Mesodermal cell (in vitro differentiated cells): ENCODE data around the gene GNAQ.

Source experiments
- H3K27ac ChIP-seq: 2 replicates; pipeline ENCODE4 v1.7.0; 2013; ENCODE audit warnings: mild to moderate bottlenecking, low read depth, low read length, moderate library complexity; ENCODE audit not compliant: severe bottlenecking
- H3K36me3 ChIP-seq: 2 replicates; pipeline ENCODE4 v1.7.1; 2013; ENCODE audit warnings: mild to moderate bottlenecking, low read length, moderate library complexity; ENCODE audit not compliant: control insufficient read depth, insufficient read depth
- H3K4me1 ChIP-seq: one replicate; pipeline ENCODE4 v1.7.1; 2013; ENCODE audit warnings: mild to moderate bottlenecking, low read length; ENCODE audit not compliant: insufficient read depth, control insufficient read depth, poor library complexity, severe bottlenecking
- H3K4me3 ChIP-seq: 2 replicates; pipeline ENCODE4 v1.7.0; 2013; ENCODE audit warnings: low read length, control low read depth, mild to moderate bottlenecking; ENCODE audit not compliant: insufficient read depth, poor library complexity, severe bottlenecking; ENCODE audit errors: extremely low read depth
- H3K9me3 ChIP-seq: 2 replicates; pipeline ENCODE4 v1.7.1; 2013; ENCODE audit warnings: mild to moderate bottlenecking, low read length, moderate library complexity; ENCODE audit not compliant: control insufficient read depth
- WGBS, 2 experiments: methylation state at CpG; one replicate each; pipeline ENCODE4 v1.1.5; 2013; ENCODE audit warnings: missing lambda C conversion rate in 2 of 2; ENCODE audit not compliant: insufficient coverage in 2 of 2; 5-methylcytosine and 5-hydroxymethylcytosine counted together

Gene GNAQ

DNA sequence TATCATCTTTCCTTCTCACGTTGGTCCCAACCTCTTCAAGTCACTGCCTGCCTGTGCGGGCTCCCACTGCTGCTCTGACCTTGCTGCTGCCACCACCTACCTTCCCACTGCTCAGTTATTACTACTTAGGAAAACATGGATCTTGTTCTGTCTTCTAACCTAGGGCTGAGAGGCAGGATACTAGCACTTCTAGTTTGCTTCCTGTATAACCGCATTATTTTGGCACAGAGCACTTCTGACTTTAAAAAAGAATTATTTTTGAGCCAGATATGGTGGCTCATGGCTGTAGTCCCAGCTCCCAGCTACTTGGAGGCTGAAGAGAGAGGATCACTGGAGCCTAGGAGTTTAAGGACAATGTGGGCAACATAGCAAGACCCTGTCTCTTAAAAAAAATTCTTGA, 248.1 kb downstream of the GNAQ start:
- H3K4me3 ChIP-seq = no peak overlapping the region
- no peak overlapping the region for H3K27ac ChIP-seq
- H3K9me3 ChIP-seq = no peaks in the 10 kb centered on the region
- WGBS, 2 experiments = 86 to 92% methylated on average over 2 of the region's 3 CpGs
- peaks cover 8% of the 10 kb centered on the region for H3K36me3 ChIP-seq
- no peaks in the 10 kb centered on the region for H3K4me1 ChIP-seq

GRCh38 chr9:77779010-77779409, 252.6 kb downstream of the GNAQ start:
- peaks cover 3% of the 10 kb centered on the region for H3K9me3 ChIP-seq
- H3K27ac ChIP-seq = no peak overlapping the region
- no peak overlapping the region for H3K4me3 ChIP-seq
- no peaks in the 10 kb centered on the region for H3K36me3 ChIP-seq
- no peaks in the 10 kb centered on the region for H3K4me1 ChIP-seq
- whole genome bisulfite sequencing, 2 experiments = no CpG with 5 or more reads among the region's 2 CpGs

DNA sequence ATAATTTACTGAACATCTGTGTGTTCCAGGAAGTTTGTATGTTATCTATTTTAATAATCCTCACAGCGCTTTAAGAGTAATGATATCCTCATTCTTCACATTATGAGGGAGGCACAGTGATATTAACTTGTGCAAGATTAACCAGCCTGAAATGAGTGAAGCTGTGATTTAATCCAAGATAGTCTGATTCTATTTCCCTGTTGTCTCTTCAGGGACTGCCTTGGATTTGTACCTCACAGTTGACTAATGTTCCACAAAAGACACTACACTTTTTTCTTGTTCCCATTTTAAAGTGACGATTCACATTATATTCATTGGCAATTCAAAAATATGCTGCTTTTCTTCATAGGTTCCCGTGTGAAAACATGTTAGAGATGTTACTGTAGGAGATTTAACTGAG, 258.2 kb downstream of the GNAQ start:
- H3K4me3 ChIP-seq = no peak overlapping the region
- H3K4me1 ChIP-seq = no peaks in the 10 kb centered on the region
- H3K36me3 ChIP-seq = peaks cover 5% of the 10 kb centered on the region
- H3K27ac ChIP-seq = no peak overlapping the region
- WGBS, 2 experiments = no CpG with 5 or more reads among the region's 3 CpGs
- peaks cover 3% of the 10 kb centered on the region for H3K9me3 ChIP-seq

DNA sequence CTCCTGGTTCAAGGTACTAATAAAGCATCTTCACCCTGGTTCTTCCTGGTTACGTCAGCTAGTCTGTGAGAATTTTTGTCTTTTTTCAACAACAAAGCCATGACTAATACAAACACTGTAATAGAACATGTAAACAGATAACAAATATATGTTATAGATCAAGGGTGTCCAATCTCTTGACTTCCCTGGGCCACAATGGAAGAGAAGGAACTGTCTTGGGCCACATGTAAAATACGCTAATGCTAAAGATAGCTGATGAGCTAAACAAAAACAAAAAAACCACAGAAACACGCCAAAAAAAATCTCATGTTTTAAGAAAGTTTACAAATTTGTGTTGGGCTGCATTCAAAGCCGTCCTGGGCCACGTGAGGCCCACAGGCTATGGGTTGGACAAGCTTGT, 259.0 kb downstream of the GNAQ start:
- no CpG with 5 or more reads among the region's 5 CpGs for WGBS, 2 experiments
- Histone ChIP-seq H3K27ac (no peak overlapping the region), H3K4me3 (no peak overlapping the region), H3K36me3 (peaks cover 5% of the 10 kb centered on the region), H3K9me3 (peaks cover 1% of the 10 kb centered on the region), H3K4me1 (no peaks in the 10 kb centered on the region)

- no peaks in the 10 kb centered on the region for H3K4me1 ChIP-seq
- peaks cover 5% of the 10 kb centered on the region for H3K36me3 ChIP-seq
- no peak overlapping the region for H3K4me3 ChIP-seq
- 96 to 100% methylated on average over 1 to 3 of the region's 3 CpGs for WGBS, 2 experiments
- H3K9me3 ChIP-seq = no peaks in the 10 kb centered on the region
- H3K27ac ChIP-seq = no peak overlapping the region
Observed at GRCh38 chr9:77771171-77771570, 260.4 kb downstream of the GNAQ start.

- 96 to 100% methylated on average over 4 of the region's 6 CpGs for WGBS, 2 experiments
- Histone ChIP-seq H3K9me3 (no peaks in the 10 kb centered on the region), H3K4me1 (no peaks in the 10 kb centered on the region), H3K27ac (no peak overlapping the region), H3K36me3 (peaks cover 5% of the 10 kb centered on the region), H3K4me3 (no peak overlapping the region)
Observed at GRCh38 chr9:77770340-77770739, 261.3 kb downstream of the GNAQ start.

DNA sequence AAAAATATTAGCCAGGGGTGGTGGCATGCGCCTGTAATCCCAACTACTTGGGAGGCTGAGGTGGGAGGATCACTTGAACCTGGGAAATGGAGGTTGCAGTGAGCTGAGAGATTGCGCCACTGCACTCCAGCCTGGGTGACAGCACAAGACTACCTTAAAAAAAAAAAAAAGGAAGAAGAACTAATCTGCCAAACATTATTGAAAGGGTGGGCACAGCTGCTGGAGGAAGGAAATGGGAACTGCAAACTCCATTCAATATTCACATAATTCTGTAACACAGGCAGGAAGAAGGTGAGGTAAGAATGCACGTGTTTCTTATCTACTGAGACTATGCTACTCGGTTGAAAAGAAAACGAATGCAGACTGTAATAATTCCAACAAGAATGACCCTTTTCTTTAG, 262.4 kb downstream of the GNAQ start:
- no peak overlapping the region for H3K4me3 ChIP-seq
- no peak overlapping the region for H3K27ac ChIP-seq
- peaks cover 5% of the 10 kb centered on the region for H3K36me3 ChIP-seq
- H3K9me3 ChIP-seq = no peaks in the 10 kb centered on the region
- no CpG with 5 or more reads among the region's 5 CpGs for WGBS, 2 experiments
- H3K4me1 ChIP-seq = no peaks in the 10 kb centered on the region

GRCh38 chr9:77766587-77766986, 265.0 kb downstream of the GNAQ start:
- Histone ChIP-seq H3K27ac (no peak overlapping the region), H3K4me1 (no peaks in the 10 kb centered on the region), H3K9me3 (no peaks in the 10 kb centered on the region), H3K4me3 (no peak overlapping the region), H3K36me3 (peaks cover 8% of the 10 kb centered on the region)
- 95 to 97% methylated on average over 3 of the region's 3 CpGs for WGBS, 2 experiments

DNA sequence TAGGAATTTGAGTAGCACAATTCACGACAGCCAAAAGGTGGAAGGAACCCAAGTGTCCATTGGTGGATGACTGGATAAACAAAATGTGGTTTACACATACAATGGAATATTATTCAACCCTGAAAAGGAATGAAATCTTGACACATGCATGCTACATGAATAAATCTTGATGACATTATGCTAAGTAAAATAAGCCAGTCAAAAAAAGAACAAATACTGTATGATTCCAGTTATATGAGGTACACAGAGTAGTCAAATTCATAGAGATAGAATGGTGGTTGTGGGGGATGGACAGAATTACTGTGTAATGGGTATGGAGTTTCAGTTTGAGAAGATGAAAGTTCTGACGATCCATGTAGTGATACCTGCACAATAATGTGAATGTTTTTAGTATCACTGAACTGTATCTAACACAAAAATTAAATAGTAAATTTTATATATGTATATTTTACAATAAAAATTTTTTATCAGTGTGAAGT, 265.8 kb downstream of the GNAQ start:
- Histone ChIP-seq H3K4me1 (no peaks in the 10 kb centered on the region), H3K9me3 (no peaks in the 10 kb centered on the region), H3K4me3 (no peak overlapping the region), H3K27ac (no peak overlapping the region), H3K36me3 (peaks cover 8% of the 10 kb centered on the region)
- WGBS, 2 experiments = no CpG with 5 or more reads among the region's 2 CpGs

DNA sequence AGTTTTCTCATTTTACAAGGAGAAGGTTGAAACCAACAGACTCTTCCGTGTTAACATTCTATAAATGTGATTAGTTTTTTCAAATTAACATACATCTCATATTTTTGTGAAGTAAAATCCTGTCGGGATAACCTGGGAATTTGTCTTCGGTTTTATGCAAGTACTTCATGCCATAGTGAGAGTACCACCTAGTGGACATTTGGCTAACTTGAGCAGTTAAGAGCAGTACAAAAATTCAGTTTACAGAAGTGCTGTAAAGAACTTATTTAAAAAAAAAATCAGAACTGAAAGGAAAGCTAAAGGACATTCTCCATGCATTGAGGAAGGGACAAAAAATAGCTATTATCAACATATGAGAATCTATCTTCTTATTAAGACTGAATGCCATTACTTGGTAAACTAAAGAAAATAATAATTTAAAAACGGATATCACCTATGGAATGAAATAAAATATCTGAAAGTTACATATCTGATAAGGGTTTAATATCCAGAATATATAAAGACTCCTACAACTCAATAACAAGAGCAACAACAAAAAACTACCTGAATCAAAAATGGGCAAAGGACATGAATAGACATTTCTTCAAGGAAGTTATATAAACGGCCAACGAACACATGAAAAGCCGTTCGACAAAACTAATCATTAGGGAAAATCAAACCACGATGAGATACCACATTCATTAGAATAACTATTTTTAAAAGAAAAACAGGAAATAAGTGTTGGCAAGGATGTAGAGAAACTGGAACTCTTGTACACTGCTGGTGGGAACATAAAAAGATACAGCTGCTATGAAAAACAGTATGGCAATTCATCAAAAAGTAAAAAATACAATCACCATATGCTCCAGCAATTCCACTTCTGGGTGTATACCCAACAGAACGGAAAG, 266.5 kb downstream of the GNAQ start:
- Histone ChIP-seq H3K36me3 (peaks cover 4% of the 10 kb centered on the region), H3K9me3 (no peaks in the 10 kb centered on the region), H3K27ac (no peak overlapping the region), H3K4me3 (no peak overlapping the region), H3K4me1 (no peaks in the 10 kb centered on the region)
- 96 to 100% methylated on average over 1 to 5 of the region's 10 CpGs for WGBS, 2 experiments

GRCh38 chr9:77763566-77763965, 268.0 kb downstream of the GNAQ start:
- WGBS, 2 experiments = 95% methylated on average over 2 of the region's 4 CpGs; no CpG with 5 or more reads in 1 of the 2 experiments
- no peak overlapping the region for H3K27ac ChIP-seq
- H3K4me1 ChIP-seq = no peaks in the 10 kb centered on the region
- H3K9me3 ChIP-seq = no peaks in the 10 kb centered on the region
- H3K36me3 ChIP-seq = peaks cover 6% of the 10 kb centered on the region
- no peak overlapping the region for H3K4me3 ChIP-seq
